AG09309 (cell line): ENCODE results near the gene FRMD4A.

Experiments
- DNase-seq: peaks from one replicate; pipeline ENCODE4 v3.0.0-alpha.2; 2010; ENCODE audit warnings: low read depth
- H3K4me3 ChIP-seq: 2 replicates; pipeline ENCODE4 v1.5.1; 2011; ENCODE audit warnings: mild to moderate bottlenecking, low read depth, low read length, moderate library complexity; ENCODE audit not compliant: control insufficient read depth
- CTCF ChIP-seq: IDR thresholded peaks from 2 replicates; pipeline ENCODE4 v1.5.1; 2011; ENCODE audit warnings: mild to moderate bottlenecking, low read depth, low read length, inconsistent platforms; ENCODE audit not compliant: insufficient read depth, control insufficient read depth; ENCODE audit errors: missing control alignments

FRMD4A gene

GRCh38 chr10:13891128-13892000, 439.4 kb downstream of the FRMD4A start:
- no peak for TF ChIP-seq CTCF
- peak overlapping the region; percentile 60 for H3K4me3 ChIP-seq
- no peak for DNase-seq

DNA sequence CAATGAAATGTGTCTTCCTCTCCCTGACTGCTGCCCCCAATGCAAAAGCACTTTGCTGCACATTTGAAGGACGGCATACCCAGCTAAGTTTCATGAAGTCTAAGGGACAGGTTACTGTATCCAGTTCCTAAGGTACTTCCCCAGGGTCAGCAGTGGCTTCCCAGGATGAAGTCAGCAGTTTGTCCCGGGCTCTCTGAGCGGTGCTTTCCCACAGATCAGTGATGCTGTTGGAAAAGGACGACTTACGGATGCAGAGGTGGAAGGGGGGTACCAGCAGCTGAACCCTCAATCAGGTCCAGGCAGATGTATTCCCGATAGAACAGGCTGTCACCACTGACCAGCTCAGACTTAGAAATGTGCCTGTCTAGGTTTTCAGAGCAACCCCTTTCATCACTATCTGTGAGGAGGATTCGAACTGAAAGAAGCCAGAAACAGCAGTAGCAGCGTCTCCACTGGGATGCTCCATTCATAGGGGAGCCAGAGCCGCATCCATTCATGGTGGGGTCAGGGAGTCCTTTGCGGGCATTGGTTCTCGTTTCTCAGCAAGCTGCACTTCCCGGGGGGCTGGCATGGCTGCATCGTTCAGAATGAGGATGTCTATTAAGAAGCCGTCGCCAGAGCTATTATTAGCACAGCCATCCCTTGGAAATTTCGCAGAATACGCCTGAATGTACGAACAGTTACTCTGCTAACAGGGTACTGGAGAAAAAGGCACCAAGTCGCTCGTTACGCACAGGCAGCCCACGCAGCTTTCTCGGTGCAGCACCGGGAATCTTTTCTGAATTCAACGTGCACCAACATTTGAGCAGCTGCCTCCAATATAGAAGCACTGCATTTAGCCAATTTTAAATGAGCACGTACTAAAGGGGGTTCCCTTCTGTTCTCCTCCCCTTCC, 440.2 kb downstream of the FRMD4A start:
- TF ChIP-seq CTCF, result no peak
- DNase-seq, result no peak
- peak overlapping the region; percentile 60 for H3K4me3 ChIP-seq

DNA sequence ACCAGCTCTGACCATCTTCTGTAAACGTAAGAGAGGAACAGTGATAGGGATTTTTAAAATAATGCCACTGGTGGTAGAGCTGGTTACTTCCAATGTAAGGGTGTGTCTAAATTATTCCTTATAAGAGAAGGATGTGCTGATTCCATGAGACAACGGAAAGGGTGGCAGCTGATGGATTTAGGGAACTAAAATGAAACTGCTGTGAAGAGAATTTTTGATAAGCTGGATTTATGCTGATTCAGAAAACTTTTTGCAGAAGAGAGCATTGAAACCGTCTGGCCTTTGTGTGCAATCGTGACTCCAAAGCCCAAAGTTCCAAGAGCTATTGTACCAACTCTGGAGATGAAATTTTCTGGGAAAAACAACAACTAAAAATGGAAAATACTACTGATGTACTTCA, 443.0 kb downstream of the FRMD4A start:
- DNase-seq, result no peak
- TF ChIP-seq CTCF, result no peak
- H3K4me3 ChIP-seq, result no peak overlapping the region

- no peak for TF ChIP-seq CTCF
- DNase-seq, result no peak
- no peak overlapping the region for H3K4me3 ChIP-seq
Measured at GRCh38 chr10:13885238-13885990, 445.3 kb downstream of the FRMD4A start.

DNA sequence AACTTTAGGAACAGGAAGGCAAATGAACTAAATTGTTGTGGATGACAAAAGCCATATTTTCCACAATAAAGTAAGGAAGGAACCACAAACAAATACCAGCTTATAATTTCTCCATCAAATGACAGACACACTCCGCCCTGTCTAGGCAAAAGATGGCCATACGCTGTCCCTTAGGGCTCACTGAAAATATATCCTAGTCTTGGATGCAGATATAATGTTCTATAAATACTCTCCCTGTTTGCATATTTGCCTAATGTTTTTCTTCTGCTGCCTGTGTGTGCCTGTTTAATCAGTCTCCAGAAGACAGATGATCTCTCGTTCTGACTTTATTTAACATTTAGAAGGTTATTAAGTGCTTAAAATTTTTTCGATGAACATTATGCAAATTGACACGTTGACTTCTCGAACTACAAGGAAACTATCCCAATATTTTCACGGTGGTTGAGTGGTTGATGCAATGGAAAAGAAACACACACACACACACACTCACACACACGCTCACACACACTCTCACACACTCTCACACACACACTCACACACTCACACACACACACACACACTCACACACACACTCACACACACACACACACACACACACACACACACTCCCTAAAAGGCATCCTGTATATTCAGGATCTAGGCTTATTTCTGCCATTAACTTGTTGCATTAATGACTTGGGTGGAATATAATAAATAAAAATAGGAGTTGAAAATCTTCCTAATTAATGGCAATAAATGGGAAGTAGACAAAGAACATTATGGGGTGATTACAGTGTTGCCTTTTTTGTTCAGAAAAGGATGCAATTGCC, 446.9 kb downstream of the FRMD4A start:
- no peak for DNase-seq
- TF ChIP-seq CTCF, result no peak
- H3K4me3 ChIP-seq, result no peak overlapping the region
